ENCODE data around the gene TPD52L1.

The TPD52L1 gene

DNA sequence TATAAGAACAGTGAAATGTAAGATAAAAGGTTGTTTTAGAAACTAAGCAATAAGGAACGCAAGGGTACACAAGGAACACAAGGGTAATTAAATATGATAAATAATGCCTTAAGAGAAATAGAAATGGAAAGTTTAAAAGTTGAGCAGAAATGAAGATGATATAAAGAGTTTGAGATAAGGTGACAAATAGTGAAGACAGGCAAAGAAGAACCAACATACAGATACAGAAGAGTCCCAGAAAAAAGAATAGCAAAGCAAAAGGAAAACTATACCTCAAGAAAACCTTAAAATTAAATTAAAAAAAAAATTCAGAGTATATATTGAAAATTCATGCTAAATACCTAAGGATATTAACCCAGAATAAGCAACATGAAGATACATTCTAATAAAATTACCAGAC is 131.8 kb downstream of the TPD52L1 start:
- DNase-seq (ENCODE audit: insufficient read length, low spot score) (no peak), FAIRE-seq (no peak)
- TF ChIP-seq, protein P1, sequence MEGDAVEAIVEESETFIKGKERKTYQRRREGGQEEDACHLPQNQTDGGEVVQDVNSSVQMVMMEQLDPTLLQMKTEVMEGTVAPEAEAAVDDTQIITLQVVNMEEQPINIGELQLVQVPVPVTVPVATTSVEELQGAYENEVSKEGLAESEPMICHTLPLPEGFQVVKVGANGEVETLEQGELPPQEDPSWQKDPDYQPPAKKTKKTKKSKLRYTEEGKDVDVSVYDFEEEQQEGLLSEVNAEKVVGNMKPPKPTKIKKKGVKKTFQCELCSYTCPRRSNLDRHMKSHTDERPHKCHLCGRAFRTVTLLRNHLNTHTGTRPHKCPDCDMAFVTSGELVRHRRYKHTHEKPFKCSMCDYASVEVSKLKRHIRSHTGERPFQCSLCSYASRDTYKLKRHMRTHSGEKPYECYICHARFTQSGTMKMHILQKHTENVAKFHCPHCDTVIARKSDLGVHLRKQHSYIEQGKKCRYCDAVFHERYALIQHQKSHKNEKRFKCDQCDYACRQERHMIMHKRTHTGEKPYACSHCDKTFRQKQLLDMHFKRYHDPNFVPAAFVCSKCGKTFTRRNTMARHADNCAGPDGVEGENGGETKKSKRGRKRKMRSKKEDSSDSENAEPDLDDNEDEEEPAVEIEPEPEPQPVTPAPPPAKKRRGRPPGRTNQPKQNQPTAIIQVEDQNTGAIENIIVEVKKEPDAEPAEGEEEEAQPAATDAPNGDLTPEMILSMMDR (IDR thresholded peaks at IDR 0.05; ENCODE audit: insufficient read depth, missing control alignments) = no peak

- no peak for FAIRE-seq
Observed at GRCh38 chr6:125285936-125286335, 132.4 kb downstream of the TPD52L1 start.

DNA sequence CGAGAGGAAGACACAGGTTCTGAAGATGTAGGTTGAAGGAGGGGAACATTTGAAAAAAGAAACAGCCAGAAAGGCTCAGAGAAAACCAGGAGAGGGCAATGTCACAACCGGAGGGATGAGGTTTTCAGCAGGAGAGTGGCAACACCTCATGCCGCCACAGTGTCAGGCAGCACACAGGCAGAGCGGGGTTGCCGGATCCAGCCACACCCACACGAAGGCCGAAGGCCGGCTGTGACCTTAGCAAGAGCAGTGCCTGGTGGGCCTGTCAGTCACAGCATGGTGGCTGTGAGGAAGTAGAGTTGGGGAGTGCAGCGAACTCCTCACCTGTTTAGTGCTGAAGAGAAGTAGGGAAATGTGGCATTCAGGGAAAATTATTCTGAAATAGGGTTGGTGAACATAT is 134.1 kb downstream of the TPD52L1 start:
- TF ChIP-seq, protein P1 (IDR thresholded peaks at IDR 0.05; ENCODE audit: insufficient read depth, missing control alignments) = no peak
- no peak for DNase-seq (ENCODE audit: insufficient read length, low spot score)
- FAIRE-seq = no peak

More at GRCh38 chr6:125285936-125286335, 132.4 kb downstream of the TPD52L1 start:
- no peak for DNase-seq (ENCODE audit: insufficient read length, low spot score)
- TF ChIP-seq, protein P1 (IDR thresholded peaks at IDR 0.05; ENCODE audit: insufficient read depth, missing control alignments) = no peak

DNA sequence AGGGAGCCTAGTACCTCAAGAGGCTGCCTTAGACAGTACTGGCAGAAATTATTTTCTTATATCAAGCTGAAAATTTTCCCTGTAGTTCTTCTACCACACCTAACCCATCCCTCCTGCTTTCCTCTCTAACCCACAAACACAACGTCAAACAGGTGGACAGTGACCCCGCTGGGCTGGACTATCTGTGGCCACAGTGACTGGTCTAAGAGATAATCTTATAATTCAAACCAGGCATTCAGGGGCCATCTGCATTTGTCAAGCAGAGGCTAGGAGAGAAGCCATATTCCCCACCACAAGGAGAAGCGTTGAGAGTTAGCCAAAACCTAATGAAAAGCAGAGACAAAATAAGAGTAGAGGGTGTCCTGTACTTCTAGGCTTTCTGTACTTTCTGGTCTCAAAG is 140.0 kb downstream of the TPD52L1 start:
- TF ChIP-seq, protein P1 (IDR thresholded peaks at IDR 0.05; ENCODE audit: insufficient read depth, missing control alignments) = no peak
- FAIRE-seq = no peak
- no peak for DNase-seq (ENCODE audit: insufficient read length, low spot score)

- peak; percentile 6 for FAIRE-seq
- DNase-seq (ENCODE audit: insufficient read length, low spot score) = no peak
- TF ChIP-seq, protein P1 (IDR thresholded peaks at IDR 0.05; ENCODE audit: insufficient read depth, missing control alignments) = no peak
Observed at GRCh38 chr6:125294036-125294435, 140.5 kb downstream of the TPD52L1 start.

DNA sequence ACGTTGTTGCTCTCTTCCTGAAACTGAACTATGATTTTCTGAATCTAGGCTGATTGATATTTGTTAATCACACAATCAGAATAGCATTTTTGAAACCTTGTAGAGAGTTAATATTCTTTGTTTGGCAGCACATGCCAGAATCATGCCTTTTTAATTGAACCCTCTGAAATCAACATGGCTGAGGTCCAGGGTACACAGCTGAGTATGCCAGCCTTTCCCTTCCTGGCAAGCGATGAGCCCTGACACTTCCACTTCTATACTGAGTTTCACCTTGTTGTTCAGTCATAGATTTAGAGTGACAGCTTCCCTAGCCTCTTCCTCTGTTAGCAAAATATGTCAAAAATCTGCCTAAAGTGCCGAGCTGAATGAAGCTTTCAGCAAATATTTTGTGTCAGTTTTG is 141.4 kb downstream of the TPD52L1 start:
- TF ChIP-seq, protein P1 (IDR thresholded peaks at IDR 0.05; ENCODE audit: insufficient read depth, missing control alignments) = no peak
- FAIRE-seq (no peak), DNase-seq (ENCODE audit: insufficient read length, low spot score) (no peak)

DNA sequence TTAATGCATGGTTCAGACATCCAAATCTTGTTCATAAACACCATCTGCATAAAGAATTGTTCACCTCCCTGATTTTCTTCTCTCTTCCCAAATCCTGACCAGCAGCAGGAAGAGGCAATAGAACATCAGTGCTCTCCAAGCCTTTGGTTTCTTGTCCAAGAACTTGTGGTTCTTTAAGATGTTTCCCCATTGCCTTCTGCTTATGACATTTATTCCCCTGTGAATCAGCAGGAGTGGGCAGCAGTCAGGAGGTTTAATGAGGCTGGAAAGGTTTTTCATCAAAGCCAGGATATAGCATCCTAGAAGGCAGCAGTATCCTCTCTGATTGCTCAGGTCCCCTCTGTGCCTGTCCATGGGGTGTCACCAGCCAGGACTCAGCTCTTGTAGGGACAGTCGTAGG is 142.9 kb downstream of the TPD52L1 start:
- DNase-seq (ENCODE audit: insufficient read length, low spot score) = no peak
- TF ChIP-seq, protein P1 (IDR thresholded peaks at IDR 0.05; ENCODE audit: insufficient read depth, missing control alignments) = no peak
- peak; percentile 29 for FAIRE-seq
